ENCODE measurements around the gene BTBD1. TPM values are rescaled to one million over a fixed set of nuclear protein-coding genes. Genes with fewer than 3 reads are reported as not detected.

Gene BTBD1
- total and polyA plus RNA-seq, 2 experiments from 2014 or later, result 102 to 125 TPM

GRCh38 chr15:83030021-83030420 lies 37.0 kb downstream of the BTBD1 start:
- Histone ChIP-seq H3K27me3 (no peaks in the 10 kb centered on the region), H3K36me3 (peaks cover 34% of the 10 kb centered on the region)

GRCh38 chr15:83018436-83018835 lies 48.6 kb downstream of the BTBD1 start:
- DNase-seq (ENCODE audit: low read depth in 1 of 2, low spot score in 1 of 2), result no peak

More at GRCh38 chr15:83030021-83030420, 37.0 kb downstream of the BTBD1 start:
- no peaks in the 10 kb centered on the region for H3K9me3 ChIP-seq (ENCODE audit: low read depth)
- no peak for TF ChIP-seq CTCF (IDR thresholded peaks at IDR 0.05; ENCODE audit: low read depth, low read length)
- no peak overlapping the region for H3K27ac ChIP-seq
- H3K4me1 ChIP-seq (ENCODE audit: low read depth), result no peaks in the 10 kb centered on the region
- DNase-seq (ENCODE audit: low read depth in 1 of 2, low spot score in 1 of 2), result peak in 1 of 2 donors; percentile 32
- no peak overlapping the region for H3K4me3 ChIP-seq

GRCh38 chr15:83016906-83017305 lies 50.1 kb downstream of the BTBD1 start:
- no peak overlapping the region for H3K27ac ChIP-seq
- TF ChIP-seq CTCF (IDR thresholded peaks at IDR 0.05; ENCODE audit: low read depth, low read length), result no peak
- H3K27me3 ChIP-seq, result no peaks in the 10 kb centered on the region
- no peak overlapping the region for H3K4me3 ChIP-seq
- no peak for DNase-seq (ENCODE audit: low read depth in 1 of 2, low spot score in 1 of 2)
- H3K36me3 ChIP-seq, result peaks cover 36% of the 10 kb centered on the region
- H3K9me3 ChIP-seq (ENCODE audit: low read depth), result no peaks in the 10 kb centered on the region
- H3K4me1 ChIP-seq (ENCODE audit: low read depth), result peaks cover 8% of the 10 kb centered on the region

More at GRCh38 chr15:83018436-83018835, 48.6 kb downstream of the BTBD1 start:
- Histone ChIP-seq H3K9me3 (ENCODE audit: low read depth) (no peaks in the 10 kb centered on the region), H3K4me3 (no peak overlapping the region), H3K4me1 (ENCODE audit: low read depth) (no peaks in the 10 kb centered on the region), H3K27ac (no peak overlapping the region), H3K36me3 (peaks cover 36% of the 10 kb centered on the region), H3K27me3 (no peaks in the 10 kb centered on the region)
- TF ChIP-seq CTCF (IDR thresholded peaks at IDR 0.05; ENCODE audit: low read depth, low read length), result no peak

- H3K27me3 ChIP-seq, result no peaks in the 10 kb centered on the region
- peaks cover 11% of the 10 kb centered on the region for H3K4me1 ChIP-seq (ENCODE audit: low read depth)
- no peak for DNase-seq (ENCODE audit: low read depth in 1 of 2, low spot score in 1 of 2)
- H3K4me3 ChIP-seq, result no peak overlapping the region
- TF ChIP-seq CTCF (IDR thresholded peaks at IDR 0.05; ENCODE audit: low read depth, low read length), result no peak
- H3K36me3 ChIP-seq, result peaks cover 28% of the 10 kb centered on the region
- H3K9me3 ChIP-seq (ENCODE audit: low read depth), result no peaks in the 10 kb centered on the region
- no peak overlapping the region for H3K27ac ChIP-seq
Observed at GRCh38 chr15:83015361-83015760, 51.7 kb downstream of the BTBD1 start.

GRCh38 chr15:83014205-83014653 lies 52.8 kb downstream of the BTBD1 start:
- Histone ChIP-seq H3K9me3 (ENCODE audit: low read depth) (no peaks in the 10 kb centered on the region), H3K36me3 (peaks cover 30% of the 10 kb centered on the region), H3K27ac (peak overlapping the region; percentile 38), H3K27me3 (no peaks in the 10 kb centered on the region), H3K4me1 (ENCODE audit: low read depth) (peaks cover 13% of the 10 kb centered on the region), H3K4me3 (no peak overlapping the region)
- TF ChIP-seq CTCF (IDR thresholded peaks at IDR 0.05; ENCODE audit: low read depth, low read length), result no peak
- no peak for DNase-seq (ENCODE audit: low read depth in 1 of 2, low spot score in 1 of 2)

All from cardiac muscle cell (in vitro differentiated cells and primary cell).